GM12878 (cell line): Measurements from ENCODE around the gene PGRMC2. TPM values are rescaled to one million over a fixed set of nuclear protein-coding genes. Genes with fewer than 3 reads are reported as not detected.

Experiments used
- ATAC-seq: fragments of 200-7000 bp; cut with Tn5 transposase; 3 replicates; pipeline ENCODE4 v1.9.1; 2020; ENCODE audit warnings: mild to moderate bottlenecking, moderate library complexity
- BruUV-seq: library from RNA; stranded (reverse); fragments of 400-500 nt; replicated peaks from 2 replicates; lab custom pipeline; 2021; lab: Mats Ljungman, UMichigan
- CTCF ChIA-PET: fragments of 300-600 bp; sonication (Branson Sonifier 250); formaldehyde crosslinking; extraction: SDS; loops from one replicate; lab custom pipeline; 2021; ENCODE audit warnings: inconsistent platforms; lab: Yijun Ruan, JAX
- POLR2A ChIA-PET: fragments of 350-600 bp; formaldehyde crosslinking; extraction: SDS; loops from one replicate; lab custom pipeline; 2021; ENCODE audit warnings: inconsistent platforms; lab: Charles Lee
- RAD21 ChIA-PET: fragments of 300-600 bp; sonication (Branson Sonifier 250); formaldehyde crosslinking; loops from one replicate; lab custom pipeline; 2023; ENCODE audit warnings: antibody characterized with exemption; ENCODE audit not compliant: unreplicated experiment; lab: Charles Lee
- SMC1A ChIA-PET: fragments of 300-600 bp; sonication (Branson Sonifier 250); formaldehyde crosslinking; loops from one replicate; lab custom pipeline; 2023; ENCODE audit not compliant: unreplicated experiment, uncharacterized antibody; lab: Charles Lee
- DNase-seq: peaks from one replicate; pipeline ENCODE4 v3.0.0-alpha.2; 2011; ENCODE audit warnings: low read depth, low spot score
- FAIRE-seq: peaks from 3 replicates; lab custom pipeline; 2011; peaks lifted over from hg19 to GRCh38; lab: Jason Lieb, UNC
- H2AFZ ChIP-seq: 2 replicates; pipeline ENCODE4 v1.6.0; 2011; ENCODE audit warnings: low read depth, low read length, control low read depth; ENCODE audit not compliant: control insufficient read depth
- H3K27ac ChIP-seq: 2 replicates; pipeline ENCODE4 v1.5.1; 2011; ENCODE audit warnings: control low read depth; ENCODE audit not compliant: control insufficient read depth, insufficient read depth
- H3K27me3 ChIP-seq, 2 experiments: replicated peaks in 1 of 2; 2 replicates each; pipeline versions ENCODE4 v1.6.0 to v1.6.1; 2011; ENCODE audit warnings: low read length in 1 of 2; ENCODE audit not compliant: control insufficient read depth in 2 of 2, insufficient read depth in 2 of 2
- H3K36me3 ChIP-seq, 2 experiments: 2 replicates each; pipeline ENCODE4 v1.5.1; 2011; ENCODE audit warnings: low read length in 1 of 2; ENCODE audit not compliant: control insufficient read depth in 2 of 2, insufficient read depth in 2 of 2
- H3K4me1 ChIP-seq: 2 replicates; pipeline ENCODE4 v1.6.1; 2011; ENCODE audit warnings: mild to moderate bottlenecking, low read length, moderate library complexity, mixed read lengths; ENCODE audit not compliant: control insufficient read depth, insufficient read depth
- H3K4me2 ChIP-seq: 2 replicates; pipeline ENCODE4 v1.6.0; 2011; ENCODE audit warnings: control low read depth; ENCODE audit not compliant: control insufficient read depth, insufficient read depth
- H3K4me3 ChIP-seq: fragments of 200-600 bp; sonication (generic); 2 replicates; pipeline ENCODE4 v1.5.1; 2016
- H3K79me2 ChIP-seq: 2 replicates; pipeline ENCODE4 v1.6.0; 2011; ENCODE audit warnings: low read length; ENCODE audit not compliant: control insufficient read depth, insufficient read depth
- H3K9ac ChIP-seq: 2 replicates; pipeline ENCODE4 v1.8.0; 2011; ENCODE audit warnings: low read length, control low read depth, mixed read lengths; ENCODE audit not compliant: control insufficient read depth, insufficient read depth
- H3K9me3 ChIP-seq: replicated peaks from 3 replicates; pipeline ENCODE4 v1.5.1; 2011; ENCODE audit warnings: mild to moderate bottlenecking, low read length; ENCODE audit not compliant: control insufficient read depth, insufficient read depth
- H4K20me1 ChIP-seq: 2 replicates; pipeline ENCODE4 v1.6.0; 2011; ENCODE audit not compliant: control insufficient read depth, insufficient read depth
- CBX5 ChIP-seq: sonication (generic); IDR thresholded peaks from 2 replicates; pipeline ENCODE4 v1.6.1; 2016; ENCODE audit warnings: low read depth, moderate library complexity, mild to moderate bottlenecking, inconsistent platforms
- CREM ChIP-seq: IDR thresholded peaks from 2 replicates; pipeline ENCODE4 v1.6.1; 2014; ENCODE audit warnings: antibody characterized with exemption, low read depth
- FOXM1 ChIP-seq: IDR thresholded peaks from 2 replicates; pipeline ENCODE4 v1.6.1; 2012; ENCODE audit warnings: low read depth, mild to moderate bottlenecking, inconsistent platforms, low read length, moderate library complexity
- NFXL1 ChIP-seq: fragments of 450-650 bp; IDR thresholded peaks from 2 replicates; pipeline ENCODE4 v1.6.1; 2017; ENCODE audit warnings: antibody characterized with exemption, mild to moderate bottlenecking, borderline replicate concordance
- SMAD1 ChIP-seq: fragments of 450-650 bp; IDR thresholded peaks from 2 replicates; pipeline ENCODE4 v1.6.1; 2018; ENCODE audit warnings: mild to moderate bottlenecking, low read depth; ENCODE audit not compliant: partially characterized antibody
- ZBTB4 ChIP-seq: fragments of 450-650 bp; formaldehyde crosslinking; IDR thresholded peaks from 2 replicates; pipeline ENCODE4 v1.4.0; 2022; ENCODE audit warnings: mild to moderate bottlenecking, moderate library complexity
- ZBTB40 ChIP-seq: fragments of 450-650 bp; IDR thresholded peaks from 2 replicates; pipeline ENCODE4 v1.6.1; 2016; ENCODE audit warnings: mild to moderate bottlenecking, moderate library complexity, borderline replicate concordance
- ZNF274 ChIP-seq: IDR thresholded peaks from one replicate; pipeline ENCODE4 v1.8.0; 2011; ENCODE audit not compliant: insufficient read length, insufficient read depth
- in situ Hi-C: fragments of 300-500 bp; cut with MboI; formaldehyde crosslinking; loops from 9 replicates; pipeline ENCODE4 v1.14.3; 2018; ENCODE audit warnings: mixed read lengths
- intact Hi-C: fragments of 100-400 bp; cut with micrococcal nuclease; formaldehyde crosslinking; loops from one replicate; pipeline ENCODE4 v1.14.2; 2022; ENCODE audit not compliant: unreplicated experiment
- polyA plus RNA-seq, 11 experiments: library from polyadenylated mRNA; depleted of rRNA in 4 of 11; unstranded in 6 of 11; stranded (reverse) in 5 of 11; fragments of >200 nt; fragmentation: Nextera tagmentation in 4 of 11; fragmentation: Illumina TruSeq in 1 of 11; extraction: Ambion mirVana in 4 of 11; extraction: Trizol in 1 of 11; gene quantifications; 1 replicate in 1 of 11; 2 replicates in 10 of 11; pipeline versions ENCODE4 v1.2.1 to v1.2.3, GENCODE V29; 2011 to 2016; ENCODE audit warnings: inconsistent platforms in 2 of 11, missing spikeins in 2 of 11, low read depth in 1 of 11
- total RNA-seq, 4 experiments: library from RNA; depleted of rRNA in 3 of 4; stranded (reverse); fragments of >200 nt in 3 of 4; fragmentation: Illumina TruSeq in 1 of 4; extraction: Trizol in 1 of 4; gene quantifications; 2 replicates each; pipeline versions ENCODE4 v1.2.1 to v1.2.3, GENCODE V29; 2013 to 2021
- TF ChIP-seq, protein P1 (sequence below): fragments of 450-650 bp; IDR thresholded peaks from 2 replicates; pipeline ENCODE4 v1.6.1; 2017; ENCODE audit warnings: antibody characterized with exemption, mild to moderate bottlenecking, moderate library complexity
- TF ChIP-seq, protein P2 (sequence below): fragments of 450-650 bp; IDR thresholded peaks from 2 replicates; pipeline ENCODE4 v1.6.1; 2017; ENCODE audit warnings: low read depth, mild to moderate bottlenecking, moderate library complexity

PGRMC2 gene
- total and polyA plus RNA-seq, 10 of the 15 experiments (the other 5 are each of a cell fraction or from before 2014, with no cell fraction given): 6.3 to 38.4 (median 12.0) TPM

DNA sequence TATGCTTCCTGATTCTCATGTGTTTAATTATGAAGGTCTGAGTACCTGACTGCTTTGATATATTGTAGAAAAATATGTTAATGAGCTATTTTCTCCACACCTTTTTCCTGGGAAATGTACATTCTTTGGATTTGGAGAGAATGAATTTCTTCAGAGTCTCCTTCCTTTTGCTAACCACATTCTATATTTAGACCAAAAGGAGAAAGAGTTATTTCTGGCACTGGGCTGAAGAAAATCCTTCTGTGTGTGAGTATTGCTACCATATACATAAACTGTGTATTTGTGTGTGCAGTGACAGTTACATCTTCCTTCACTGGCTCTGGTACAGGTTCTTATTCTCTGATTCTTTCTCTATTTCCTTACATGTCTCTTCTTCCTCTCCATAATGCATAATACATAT lies 44.5 kb upstream of the PGRMC2 start:
- H3K27ac ChIP-seq: no peak overlapping the region
- ATAC-seq (no peak), DNase-seq (no peak), FAIRE-seq (no peak)
- no peaks in the 10 kb centered on the region for H3K27me3 ChIP-seq
- no peaks in the 10 kb centered on the region for H3K79me2 ChIP-seq
- CTCF ChIA-PET: no interaction called here
- POLR2A ChIA-PET: no interaction called here
- intact Hi-C loops: no loop called here
- RAD21 ChIA-PET: no interaction called here
- in situ Hi-C loops: no loop called here
- no peaks in the 10 kb centered on the region for H4K20me1 ChIP-seq
- no peak for TF ChIP-seq ZBTB4 (CRISPR knock-in tag)
- TF ChIP-seq NFXL1: no peak
- no peak for TF ChIP-seq ZNF274
- no peak for TF ChIP-seq CREM
- TF ChIP-seq, protein P1, sequence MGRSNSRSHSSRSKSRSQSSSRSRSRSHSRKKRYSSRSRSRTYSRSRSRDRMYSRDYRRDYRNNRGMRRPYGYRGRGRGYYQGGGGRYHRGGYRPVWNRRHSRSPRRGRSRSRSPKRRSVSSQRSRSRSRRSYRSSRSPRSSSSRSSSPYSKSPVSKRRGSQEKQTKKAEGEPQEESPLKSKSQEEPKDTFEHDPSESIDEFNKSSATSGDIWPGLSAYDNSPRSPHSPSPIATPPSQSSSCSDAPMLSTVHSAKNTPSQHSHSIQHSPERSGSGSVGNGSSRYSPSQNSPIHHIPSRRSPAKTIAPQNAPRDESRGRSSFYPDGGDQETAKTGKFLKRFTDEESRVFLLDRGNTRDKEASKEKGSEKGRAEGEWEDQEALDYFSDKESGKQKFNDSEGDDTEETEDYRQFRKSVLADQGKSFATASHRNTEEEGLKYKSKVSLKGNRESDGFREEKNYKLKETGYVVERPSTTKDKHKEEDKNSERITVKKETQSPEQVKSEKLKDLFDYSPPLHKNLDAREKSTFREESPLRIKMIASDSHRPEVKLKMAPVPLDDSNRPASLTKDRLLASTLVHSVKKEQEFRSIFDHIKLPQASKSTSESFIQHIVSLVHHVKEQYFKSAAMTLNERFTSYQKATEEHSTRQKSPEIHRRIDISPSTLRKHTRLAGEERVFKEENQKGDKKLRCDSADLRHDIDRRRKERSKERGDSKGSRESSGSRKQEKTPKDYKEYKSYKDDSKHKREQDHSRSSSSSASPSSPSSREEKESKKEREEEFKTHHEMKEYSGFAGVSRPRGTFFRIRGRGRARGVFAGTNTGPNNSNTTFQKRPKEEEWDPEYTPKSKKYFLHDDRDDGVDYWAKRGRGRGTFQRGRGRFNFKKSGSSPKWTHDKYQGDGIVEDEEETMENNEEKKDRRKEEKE: no peak
- TF ChIP-seq, protein P2, sequence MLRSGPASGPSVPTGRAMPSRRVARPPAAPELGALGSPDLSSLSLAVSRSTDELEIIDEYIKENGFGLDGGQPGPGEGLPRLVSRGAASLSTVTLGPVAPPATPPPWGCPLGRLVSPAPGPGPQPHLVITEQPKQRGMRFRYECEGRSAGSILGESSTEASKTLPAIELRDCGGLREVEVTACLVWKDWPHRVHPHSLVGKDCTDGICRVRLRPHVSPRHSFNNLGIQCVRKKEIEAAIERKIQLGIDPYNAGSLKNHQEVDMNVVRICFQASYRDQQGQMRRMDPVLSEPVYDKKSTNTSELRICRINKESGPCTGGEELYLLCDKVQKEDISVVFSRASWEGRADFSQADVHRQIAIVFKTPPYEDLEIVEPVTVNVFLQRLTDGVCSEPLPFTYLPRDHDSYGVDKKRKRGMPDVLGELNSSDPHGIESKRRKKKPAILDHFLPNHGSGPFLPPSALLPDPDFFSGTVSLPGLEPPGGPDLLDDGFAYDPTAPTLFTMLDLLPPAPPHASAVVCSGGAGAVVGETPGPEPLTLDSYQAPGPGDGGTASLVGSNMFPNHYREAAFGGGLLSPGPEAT: no peak
- TF ChIP-seq CBX5: no peak
- TF ChIP-seq ZBTB40: no peak
- no peak for TF ChIP-seq SMAD1
- no peak for TF ChIP-seq FOXM1
- no peak overlapping the region for H3K4me3 ChIP-seq
- no peak overlapping the region for H2AFZ ChIP-seq
- no peak overlapping the region for H3K4me2 ChIP-seq
- H3K9me3 ChIP-seq: no peaks in the 10 kb centered on the region
- BruUV-seq: no TSS peak
- SMC1A ChIA-PET: interaction anchor here (1.0 kb wide), 1 partner anchor 86 kb away, joined by 3 read pairs; no protein-coding TSS in a partner anchor
- H3K36me3 ChIP-seq: no peaks in the 10 kb centered on the region
- no peak overlapping the region for H3K9ac ChIP-seq
- H3K4me1 ChIP-seq: no peaks in the 10 kb centered on the region
